SHP77 (cell line): ENCODE measurements around the gene MLH1.

Source experiments
- DNase-seq, 2 experiments: peaks; one replicate each; lab custom pipeline; 2025; lab: John Stamatoyannopoulos, UW

Gene MLH1

GRCh38 chr3:36981006-36981405, 12.3 kb upstream of the MLH1 start:
- no peak for DNase-seq

DNA sequence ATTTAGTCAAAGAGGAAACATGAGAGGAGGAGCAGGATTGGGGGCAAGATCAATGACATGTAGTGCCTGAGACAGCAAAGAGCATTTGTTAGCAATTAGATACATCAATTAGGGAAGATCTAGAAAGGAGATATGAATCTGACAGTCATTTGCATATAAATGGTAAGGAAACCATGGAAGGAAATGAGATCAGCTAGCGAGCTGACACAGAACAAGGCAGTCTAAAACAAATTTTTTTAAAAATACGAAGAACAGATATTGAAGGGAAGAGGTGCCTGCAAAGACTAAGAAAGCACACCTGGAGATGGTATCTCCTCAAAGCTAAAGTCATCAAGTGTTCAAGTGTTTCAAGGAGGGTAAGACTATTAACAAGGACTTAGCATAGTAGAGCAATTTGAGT, 5.0 kb upstream of the MLH1 start:
- no peak for DNase-seq

GRCh38 chr3:36989005-36989404, 4.3 kb upstream of the MLH1 start:
- DNase-seq: no peak

DNA sequence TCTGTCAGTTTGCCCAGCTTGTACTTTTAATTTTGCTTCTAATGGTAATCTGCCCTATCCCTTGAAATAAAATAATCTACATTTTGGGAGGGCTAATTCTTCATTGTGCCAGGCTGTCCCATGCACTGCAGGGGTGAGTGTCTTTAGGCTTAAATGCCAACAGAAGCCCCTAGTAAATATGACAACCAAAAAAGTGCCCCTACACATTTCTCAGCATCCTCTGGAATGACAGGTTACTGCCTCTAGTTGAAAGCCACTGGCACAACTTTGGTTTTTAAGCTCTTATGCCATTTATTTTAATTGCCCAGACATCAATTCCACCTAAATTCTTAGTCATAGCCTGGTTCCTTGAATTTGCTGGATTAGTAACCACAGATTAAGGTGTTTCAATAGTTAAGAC, 3.8 kb upstream of the MLH1 start:
- DNase-seq: no peak

DNA sequence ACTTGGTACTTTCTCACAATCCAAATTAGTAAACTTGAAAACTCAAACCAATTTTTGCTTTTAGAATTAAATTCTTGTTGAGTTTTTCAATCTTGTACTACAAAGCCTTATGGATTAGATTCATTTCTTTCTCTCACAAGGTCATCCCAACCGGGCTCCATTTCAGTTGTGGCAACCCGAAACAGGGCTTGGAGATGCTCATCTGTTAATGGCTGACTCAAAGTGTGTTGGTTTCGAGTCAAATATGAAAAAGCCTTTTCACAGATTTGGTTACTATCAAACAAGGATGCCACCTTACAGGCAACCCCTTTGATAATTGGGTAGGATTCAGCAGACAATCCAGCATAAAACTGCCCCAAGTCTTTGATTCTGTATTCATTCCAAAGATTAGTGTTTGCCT, 2.2 kb upstream of the MLH1 start:
- DNase-seq: no peak

DNA sequence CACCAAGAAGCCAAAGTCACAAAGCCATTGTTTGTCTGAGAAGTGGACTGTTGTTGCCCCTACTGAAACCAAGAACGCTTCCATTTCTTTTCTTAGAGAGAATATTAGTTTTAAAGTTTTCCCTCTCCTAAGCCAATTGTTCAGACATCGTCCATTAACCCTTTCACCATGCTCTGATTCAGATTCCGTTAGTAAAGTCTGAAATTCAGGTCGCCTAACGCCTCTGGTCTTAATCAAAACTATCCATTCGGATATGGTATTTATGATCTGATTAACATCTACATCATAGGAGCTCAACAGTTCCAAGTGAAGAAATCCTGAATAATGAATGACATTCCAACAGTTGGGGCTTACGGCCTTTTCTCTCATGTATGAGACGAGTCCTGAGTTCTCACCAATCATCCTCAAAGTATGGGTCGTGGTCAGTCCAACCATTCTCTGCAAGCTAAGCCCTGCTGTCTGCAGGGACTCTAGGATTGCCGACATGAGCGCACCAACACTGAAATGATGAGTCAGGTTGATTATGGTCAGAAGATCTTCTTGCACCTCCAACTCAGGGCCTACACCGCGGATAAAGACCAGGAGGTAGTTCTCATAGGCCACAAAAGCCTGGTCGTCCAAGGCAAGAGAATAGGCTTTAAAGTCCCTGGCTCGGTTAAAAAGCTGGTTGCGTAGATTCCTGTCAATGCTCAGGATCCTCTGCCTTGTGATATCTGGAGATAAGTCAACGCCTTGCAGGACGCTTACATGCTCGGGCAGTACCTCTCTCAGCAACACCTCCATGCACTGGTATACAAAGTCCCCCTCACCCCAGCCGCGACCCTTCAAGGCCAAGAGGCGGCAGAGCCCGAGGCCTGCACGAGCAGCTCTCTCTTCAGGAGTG, 1.2 kb upstream of the MLH1 start:
- DNase-seq: no peak

DNA sequence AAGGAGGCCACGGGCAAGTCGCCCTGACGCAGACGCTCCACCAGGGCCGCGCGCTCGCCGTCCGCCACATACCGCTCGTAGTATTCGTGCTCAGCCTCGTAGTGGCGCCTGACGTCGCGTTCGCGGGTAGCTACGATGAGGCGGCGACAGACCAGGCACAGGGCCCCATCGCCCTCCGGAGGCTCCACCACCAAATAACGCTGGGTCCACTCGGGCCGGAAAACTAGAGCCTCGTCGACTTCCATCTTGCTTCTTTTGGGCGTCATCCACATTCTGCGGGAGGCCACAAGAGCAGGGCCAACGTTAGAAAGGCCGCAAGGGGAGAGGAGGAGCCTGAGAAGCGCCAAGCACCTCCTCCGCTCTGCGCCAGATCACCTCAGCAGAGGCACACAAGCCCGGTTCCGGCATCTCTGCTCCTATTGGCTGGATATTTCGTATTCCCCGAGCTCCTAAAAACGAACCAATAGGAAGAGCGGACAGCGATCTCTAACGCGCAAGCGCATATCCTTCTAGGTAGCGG, 452 bp upstream of the MLH1 start, which contains the start of gene EPM2AIP1:
EPM2AIP1 (minus strand) TSS at position 326 of the 520 bp plus-strand sequence; CDS start at position 272, 54 bp downstream.
- no peak for DNase-seq

DNA sequence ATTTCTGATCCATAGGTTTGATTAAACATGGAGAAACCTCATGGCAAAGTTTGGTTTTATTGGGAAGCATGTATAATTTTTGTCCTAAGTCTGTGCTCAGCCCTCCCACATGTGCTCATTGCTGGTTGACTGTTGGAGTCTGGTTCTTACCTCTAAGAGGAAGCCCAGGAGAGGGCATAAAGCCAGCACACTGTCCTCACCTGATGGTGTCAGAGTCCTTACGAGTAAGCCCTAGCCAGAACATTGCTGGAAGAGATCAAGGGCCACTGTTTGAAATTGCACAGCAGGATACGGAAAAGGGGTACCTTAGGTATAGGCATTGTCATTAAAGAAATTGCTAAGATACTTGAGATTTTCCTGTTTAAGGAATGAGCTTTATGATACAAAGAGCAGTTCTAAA, 21.3 kb downstream of the MLH1 start:
- no peak for DNase-seq

DNA sequence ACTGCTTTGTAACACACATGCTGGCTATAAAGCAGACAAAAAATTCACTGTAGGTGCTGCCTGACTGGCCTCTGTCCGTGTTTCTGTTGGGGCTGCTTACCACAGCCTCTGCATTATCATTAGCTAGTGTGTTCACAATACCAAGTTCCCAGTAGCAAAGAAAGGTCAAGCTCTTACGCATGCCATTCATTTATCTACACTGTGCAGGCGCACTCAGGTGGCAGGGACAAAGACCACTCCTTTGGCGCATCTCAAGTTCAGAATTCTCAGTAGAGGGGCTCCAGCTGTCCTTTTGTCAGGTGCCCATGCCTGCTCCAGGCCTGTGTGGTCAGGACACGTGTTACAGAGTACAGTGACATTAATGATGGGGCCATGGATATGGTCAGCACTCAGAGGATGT, 22.3 kb downstream of the MLH1 start:
- no peak for DNase-seq

- no peak for DNase-seq
These were observed 23.6 kb downstream of the MLH1 start for GRCh38 chr3:37016903-37017302.

DNA sequence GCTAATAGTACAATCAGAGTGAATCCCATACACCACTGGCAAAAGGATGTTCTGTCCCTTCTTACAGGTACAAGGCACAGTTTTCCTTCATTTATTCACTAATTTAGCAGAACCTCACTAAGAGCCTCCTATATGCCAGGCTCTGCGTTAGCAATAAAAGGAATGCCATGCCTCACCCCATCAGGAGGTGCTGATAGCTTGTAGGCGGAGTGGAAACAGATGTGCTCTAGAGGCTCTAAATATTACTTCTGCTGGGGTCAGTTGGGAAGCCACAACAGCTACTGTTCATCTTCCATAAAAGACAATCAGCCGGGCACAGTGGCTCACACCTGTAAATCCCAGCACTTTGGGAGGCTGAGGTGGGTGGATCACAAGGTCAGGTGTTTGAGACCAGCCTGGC, 24.4 kb downstream of the MLH1 start:
- DNase-seq: no peak

- DNase-seq: no peak
These were observed 30.8 kb downstream of the MLH1 start for GRCh38 chr3:37024092-37024491.

DNA sequence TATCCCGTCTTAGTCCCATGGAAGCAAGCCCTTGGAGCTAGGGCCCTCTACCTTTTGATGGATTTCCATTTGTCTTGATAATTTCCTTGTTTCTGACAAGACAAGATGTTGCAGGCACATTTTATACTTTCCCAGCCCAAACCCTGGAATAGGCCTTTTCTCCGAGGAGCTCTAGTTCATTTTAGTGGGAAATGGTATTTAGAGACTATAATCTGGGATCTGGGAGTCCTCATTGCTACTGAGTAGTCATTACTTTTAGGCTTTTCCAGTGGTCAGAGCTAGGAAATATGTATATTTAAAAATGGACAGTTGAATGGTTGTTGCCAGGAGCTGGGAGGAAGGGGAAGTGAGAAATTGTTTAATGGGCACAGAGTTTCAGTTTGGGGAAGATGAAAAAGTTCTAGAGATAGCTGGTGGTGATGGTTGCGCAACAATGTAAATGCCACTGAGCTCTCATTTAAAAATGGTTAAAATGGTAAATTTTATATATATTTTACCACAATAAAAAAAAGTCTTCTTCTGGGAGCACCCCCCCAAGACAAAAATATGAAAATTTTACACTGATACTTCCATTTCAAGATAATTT, 31.6 kb downstream of the MLH1 start:
- no peak for DNase-seq

GRCh38 chr3:37025561-37026335, 32.4 kb downstream of the MLH1 start:
- no peak for DNase-seq

DNA sequence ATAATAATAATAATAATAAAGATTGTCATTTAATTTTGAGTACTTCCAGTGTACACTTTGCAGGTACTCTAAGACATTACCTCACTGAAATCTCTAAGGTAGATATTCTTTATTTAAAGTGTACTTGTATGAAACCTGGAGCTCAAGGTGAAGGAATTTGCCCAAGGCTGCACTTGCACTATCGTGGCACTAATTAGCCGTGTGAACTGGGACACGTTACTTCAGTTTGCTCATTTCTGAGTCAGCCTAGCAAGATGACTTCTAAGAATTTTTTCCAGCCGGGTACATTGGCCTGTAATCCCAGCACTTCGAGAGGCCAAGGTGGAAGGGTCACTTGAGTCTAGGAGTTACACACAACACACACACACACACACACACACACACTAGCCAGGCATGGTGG, 33.5 kb downstream of the MLH1 start:
- no peak for DNase-seq

GRCh38 chr3:37028329-37028728, 35.0 kb downstream of the MLH1 start:
- DNase-seq: no peak

GRCh38 chr3:37029111-37029510, 35.8 kb downstream of the MLH1 start:
- DNase-seq: no peak

GRCh38 chr3:37029516-37030163, 36.3 kb downstream of the MLH1 start:
- no peak for DNase-seq

GRCh38 chr3:37030588-37030987, 37.3 kb downstream of the MLH1 start:
- DNase-seq: no peak

- no peak for DNase-seq
These were observed 37.9 kb downstream of the MLH1 start for GRCh38 chr3:37031096-37031682.

- DNase-seq: no peak
These were observed 39.6 kb downstream of the MLH1 start for GRCh38 chr3:37032961-37033360.

- DNase-seq: no peak
These were observed 44.0 kb downstream of the MLH1 start for GRCh38 chr3:37037352-37037751.
